ENCODE results near the gene MFNG.

Gene MFNG

GRCh38 chr22:37425369-37425768 is 60.8 kb downstream of the MFNG start:
- H3K36me3 ChIP-seq (ENCODE audit: control insufficient read depth, insufficient read depth, low read length): no peaks in the 10 kb centered on the region
- no peak overlapping the region for H3K4me2 ChIP-seq (ENCODE audit: low read length)
- H3K79me2 ChIP-seq: no peaks in the 10 kb centered on the region
- no peaks in the 10 kb centered on the region for H3K4me1 ChIP-seq
- no peak for TF ChIP-seq CTCF (IDR thresholded peaks at IDR 0.05)
- peaks cover 7% of the 10 kb centered on the region for H3K27me3 ChIP-seq (ENCODE audit: control insufficient read depth, insufficient read depth, low read length)
- H3K27ac ChIP-seq: no peak overlapping the region
- no peak overlapping the region for H3K4me3 ChIP-seq (ENCODE audit: low read depth, low read length)
- no peak overlapping the region for H2AFZ ChIP-seq
- no peaks in the 10 kb centered on the region for H3K9me3 ChIP-seq (ENCODE audit: control insufficient read depth, low read length)
- H3K9ac ChIP-seq: no peak overlapping the region

- no peak for TF ChIP-seq CTCF (IDR thresholded peaks at IDR 0.05)
- Histone ChIP-seq H3K27ac (no peak overlapping the region), H3K9me3 (ENCODE audit: control insufficient read depth, low read length) (no peaks in the 10 kb centered on the region), H3K36me3 (ENCODE audit: control insufficient read depth, insufficient read depth, low read length) (no peaks in the 10 kb centered on the region), H3K79me2 (no peaks in the 10 kb centered on the region), H3K4me1 (no peaks in the 10 kb centered on the region), H2AFZ (no peak overlapping the region), H3K4me3 (ENCODE audit: low read depth, low read length) (no peak overlapping the region), H3K27me3 (ENCODE audit: control insufficient read depth, insufficient read depth, low read length) (peaks cover 3% of the 10 kb centered on the region), H3K4me2 (ENCODE audit: low read length) (no peak overlapping the region), H3K9ac (no peak overlapping the region)
These were observed 62.9 kb downstream of the MFNG start for GRCh38 chr22:37423283-37423682.

GRCh38 chr22:37421468-37421877 is 64.7 kb downstream of the MFNG start:
- no peak for TF ChIP-seq CTCF (IDR thresholded peaks at IDR 0.05)
- no peak overlapping the region for H3K4me2 ChIP-seq (ENCODE audit: low read length)
- no peaks in the 10 kb centered on the region for H3K27me3 ChIP-seq (ENCODE audit: control insufficient read depth, insufficient read depth, low read length)

GRCh38 chr22:37420686-37421467 is 65.3 kb downstream of the MFNG start:
- Histone ChIP-seq H3K4me1 (no peaks in the 10 kb centered on the region), H3K9ac (no peak overlapping the region), H2AFZ (no peak overlapping the region), H3K36me3 (ENCODE audit: control insufficient read depth, insufficient read depth, low read length) (no peaks in the 10 kb centered on the region), H3K27ac (no peak overlapping the region), H3K27me3 (ENCODE audit: control insufficient read depth, insufficient read depth, low read length) (no peaks in the 10 kb centered on the region), H3K79me2 (no peaks in the 10 kb centered on the region), H3K9me3 (ENCODE audit: control insufficient read depth, low read length) (no peaks in the 10 kb centered on the region), H3K4me3 (ENCODE audit: low read depth, low read length) (no peak overlapping the region), H3K4me2 (ENCODE audit: low read length) (no peak overlapping the region)
- TF ChIP-seq CTCF (IDR thresholded peaks at IDR 0.05): no peak

More at GRCh38 chr22:37421468-37421877, 64.7 kb downstream of the MFNG start:
- Histone ChIP-seq H3K4me3 (ENCODE audit: low read depth, low read length) (no peak overlapping the region), H3K27ac (no peak overlapping the region), H3K36me3 (ENCODE audit: control insufficient read depth, insufficient read depth, low read length) (no peaks in the 10 kb centered on the region), H3K9ac (no peak overlapping the region), H3K79me2 (no peaks in the 10 kb centered on the region), H2AFZ (no peak overlapping the region), H3K9me3 (ENCODE audit: control insufficient read depth, low read length) (no peaks in the 10 kb centered on the region), H3K4me1 (no peaks in the 10 kb centered on the region)

Data from parathyroid adenoma (tissue), 2 donors.